GM12892 (cell line): Measurements from ENCODE around the gene IFIH1.

Experiments
- DNase-seq: peaks from one replicate; pipeline ENCODE4 v3.0.0; 2011; ENCODE audit not compliant: insufficient read length
- FAIRE-seq: peaks from 2 replicates; lab custom pipeline; 2011; peaks lifted over from hg19 to GRCh38; lab: Jason Lieb, UNC
- POLR2A ChIP-seq: IDR thresholded peaks from 2 replicates; pipeline ENCODE4 v1.6.1; 2011; ENCODE audit warnings: low read depth, low read length, control low read depth
- POLR2AphosphoS5 ChIP-seq: IDR thresholded peaks from 2 replicates; pipeline ENCODE4 v1.6.1; 2011; ENCODE audit warnings: low read depth, low read length, control low read depth
- TAF1 ChIP-seq: IDR thresholded peaks from 2 replicates; pipeline ENCODE4 v1.6.1; 2011; ENCODE audit warnings: low read depth, mild to moderate bottlenecking, control low read depth, low read length, borderline replicate concordance

IFIH1 gene

GRCh38 chr2:162277381-162277780, 41.1 kb downstream of the IFIH1 start:
- DNase-seq (no peak), FAIRE-seq (no peak)
- TF ChIP-seq TAF1: no peak
- no peak for TF ChIP-seq POLR2A
- no peak for TF ChIP-seq POLR2AphosphoS5

GRCh38 chr2:162267996-162268395, 50.5 kb downstream of the IFIH1 start:
- DNase-seq (no peak), FAIRE-seq (no peak)
- no peak for TF ChIP-seq POLR2A
- no peak for TF ChIP-seq POLR2AphosphoS5

GRCh38 chr2:162267496-162267895, 51.0 kb downstream of the IFIH1 start:
- DNase-seq: no peak
- FAIRE-seq: no peak
- no peak for TF ChIP-seq POLR2A
- TF ChIP-seq POLR2AphosphoS5: no peak
- no peak for TF ChIP-seq TAF1

GRCh38 chr2:162266460-162266760, 52.1 kb downstream of the IFIH1 start:
- DNase-seq (no peak), FAIRE-seq (no peak)
- TF ChIP-seq TAF1 (no peak), POLR2AphosphoS5 (no peak), POLR2A (no peak)

DNA sequence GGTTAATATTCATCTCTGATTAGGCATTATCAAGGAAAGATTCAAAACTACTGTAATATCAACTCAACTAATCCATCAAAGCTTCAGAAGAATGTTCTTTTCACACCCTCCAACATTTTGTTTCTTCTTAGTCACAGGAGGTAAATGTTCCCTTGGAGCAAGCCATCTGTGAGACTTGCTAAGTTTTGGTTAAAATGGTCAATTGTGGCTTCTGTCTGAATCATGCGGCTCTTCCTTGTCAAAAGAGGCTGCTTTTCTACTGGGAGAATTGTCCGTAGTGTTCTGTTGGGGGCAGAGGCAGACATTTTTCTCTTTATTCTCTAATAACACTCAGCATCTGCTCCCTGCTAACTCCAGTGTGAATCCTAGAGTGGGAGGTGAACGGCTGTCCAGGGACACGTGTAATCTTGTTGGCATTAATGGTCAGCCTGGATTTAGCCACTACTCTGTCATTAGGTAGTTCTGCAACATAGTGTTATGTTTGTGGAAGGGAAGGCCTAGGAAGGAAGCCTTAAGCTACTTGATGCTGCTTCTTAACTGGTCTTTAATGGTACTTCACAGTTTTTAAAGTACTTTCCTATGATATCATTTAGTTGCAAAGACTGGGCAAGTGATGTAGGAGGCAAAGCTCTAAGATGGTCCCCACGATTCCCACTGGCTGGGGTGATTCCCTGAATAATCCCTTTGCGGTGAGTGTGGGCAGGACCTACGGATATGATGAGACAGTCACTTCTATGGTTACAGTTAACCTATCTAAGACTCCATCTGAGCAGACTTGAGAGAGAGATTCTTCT, 52.6 kb downstream of the IFIH1 start:
- TF ChIP-seq POLR2A (no peak), TAF1 (no peak), POLR2AphosphoS5 (no peak)
- no peak for DNase-seq
- no peak for FAIRE-seq

- FAIRE-seq: no peak
- DNase-seq: no peak
- no peak for TF ChIP-seq TAF1
- TF ChIP-seq POLR2A: no peak
- TF ChIP-seq POLR2AphosphoS5: no peak
Observed at GRCh38 chr2:162261032-162261945, 57.2 kb downstream of the IFIH1 start.

- DNase-seq (no peak), FAIRE-seq (no peak)
- TF ChIP-seq TAF1 (no peak), POLR2A (no peak), POLR2AphosphoS5 (no peak)
Observed at GRCh38 chr2:162258686-162259085, 59.8 kb downstream of the IFIH1 start.

DNA sequence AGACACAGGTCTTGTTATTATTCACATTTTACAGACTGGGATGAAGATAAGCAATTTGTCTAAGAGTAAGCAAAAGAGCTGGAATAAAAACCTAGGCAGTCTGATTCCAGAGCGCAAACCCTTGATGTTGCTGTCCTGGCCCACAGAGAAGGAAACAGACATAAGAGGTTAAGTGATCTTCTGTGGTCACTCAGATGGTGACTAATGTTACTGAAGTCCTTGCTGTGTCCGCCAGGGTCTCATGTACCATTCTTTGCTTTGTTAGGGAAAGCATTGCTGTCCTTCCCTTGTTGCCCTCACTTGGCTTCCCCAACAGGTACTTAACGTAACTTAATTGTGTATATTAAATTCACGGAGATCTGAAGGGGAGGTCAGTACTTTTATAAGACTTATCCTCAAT, 60.3 kb downstream of the IFIH1 start:
- no peak for FAIRE-seq
- no peak for TF ChIP-seq POLR2AphosphoS5
- no peak for TF ChIP-seq TAF1
- no peak for TF ChIP-seq POLR2A
- no peak for DNase-seq

DNA sequence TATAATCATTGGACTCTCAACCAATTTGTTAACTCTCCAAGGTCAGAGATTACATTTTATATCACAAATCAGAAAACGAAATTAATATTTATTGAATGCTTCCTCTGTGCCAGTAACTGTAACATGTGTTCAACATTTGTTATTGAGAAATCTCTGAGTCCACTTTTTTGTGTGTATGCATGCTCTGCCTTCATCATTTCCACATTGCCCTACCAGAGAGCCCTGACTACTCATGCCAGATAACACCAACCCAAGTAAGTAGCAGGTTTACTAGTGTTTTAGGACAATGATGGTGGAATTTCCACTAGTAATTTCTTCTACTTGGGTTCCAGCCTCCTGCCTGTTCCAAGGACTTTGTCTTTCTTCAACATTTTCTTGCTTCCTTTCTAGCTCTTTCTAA, 61.1 kb downstream of the IFIH1 start:
- FAIRE-seq (no peak), DNase-seq (no peak)
- no peak for TF ChIP-seq POLR2AphosphoS5

DNA sequence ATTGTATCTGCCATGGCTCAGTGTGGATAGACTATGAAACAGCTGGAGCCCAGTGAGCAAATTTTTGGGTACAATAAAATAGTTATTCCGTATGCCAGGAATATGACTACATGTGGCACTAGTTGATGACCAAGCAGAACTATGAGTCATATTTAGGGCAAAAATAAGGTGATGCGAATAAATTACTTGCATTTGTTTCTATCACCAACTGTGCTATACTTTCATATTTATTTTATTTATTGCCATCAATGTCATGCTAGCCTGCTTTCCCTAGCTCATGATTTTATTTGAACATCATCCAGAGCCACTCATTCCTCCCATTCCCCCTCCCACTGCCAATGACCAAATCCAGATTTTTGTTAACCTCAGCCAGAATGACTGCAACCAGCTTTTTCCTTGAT, 61.9 kb downstream of the IFIH1 start:
- FAIRE-seq (no peak), DNase-seq (no peak)
- TF ChIP-seq POLR2AphosphoS5: no peak

DNA sequence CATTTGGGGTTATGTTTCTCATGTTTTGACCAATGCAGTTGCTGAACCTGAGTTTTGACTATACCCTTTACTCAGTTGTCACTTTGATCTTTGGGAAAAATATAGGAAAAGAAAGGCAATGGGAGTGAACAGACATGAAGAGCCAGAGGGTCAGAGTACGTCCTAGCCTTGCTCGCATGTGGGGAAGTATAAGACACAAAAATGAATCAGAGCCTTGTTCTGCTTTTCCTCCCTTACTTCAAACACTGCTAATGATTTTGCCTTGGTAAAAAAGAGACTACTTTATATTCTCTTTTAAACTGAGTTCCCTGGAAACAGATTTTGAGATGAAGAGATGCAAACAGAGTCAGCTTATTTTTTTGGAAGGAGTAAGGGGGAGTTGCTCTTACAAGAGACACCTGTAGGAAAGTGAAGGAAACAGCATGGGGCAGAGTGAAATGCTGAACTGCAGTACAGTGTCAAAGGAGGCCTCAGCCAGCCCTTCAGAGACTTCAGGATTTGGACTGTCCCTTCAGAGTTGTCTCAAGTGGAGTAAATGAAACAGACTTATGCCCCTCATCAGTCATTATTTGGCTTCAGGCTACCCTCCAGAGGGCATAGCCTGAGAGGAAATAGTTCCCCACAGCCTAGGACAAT, 64.1 kb downstream of the IFIH1 start:
- TF ChIP-seq TAF1 (no peak), POLR2AphosphoS5 (no peak)
- DNase-seq (no peak), FAIRE-seq (no peak)

DNA sequence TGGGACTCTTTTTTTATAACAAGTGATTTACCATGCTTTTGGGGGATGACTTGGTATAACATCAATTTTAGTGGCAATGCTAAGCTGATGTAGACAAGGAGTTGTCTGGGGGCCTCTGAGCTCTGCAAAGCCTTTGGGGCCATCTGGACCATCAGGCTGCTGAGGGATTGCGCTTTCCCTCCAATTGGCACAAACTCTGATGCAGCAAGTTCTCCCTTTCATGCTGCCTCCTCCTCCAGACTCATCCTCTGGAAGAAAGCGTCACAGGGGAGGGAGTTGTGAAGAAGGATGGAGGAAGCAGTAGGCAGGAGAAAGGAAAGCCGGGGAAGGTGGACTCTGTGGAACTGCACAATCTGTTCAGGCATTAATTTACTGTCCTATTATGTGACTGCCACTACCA, 65.0 kb downstream of the IFIH1 start:
- DNase-seq (no peak), FAIRE-seq (no peak)
- TF ChIP-seq POLR2A (no peak), POLR2AphosphoS5 (no peak), TAF1 (no peak)
